Muscle of back (tissue), 13 donors: ENCODE measurements around the gene ST8SIA5. TPM values are rescaled to one million over a fixed set of nuclear protein-coding genes. Genes with fewer than 3 reads are reported as not detected.
"Not testable (repeated sequence)": the region's sequence is repeated elsewhere in the genome, so short reads cannot be mapped to it uniquely, and the experiment has no call there.

Source experiments
- DNase-seq, 3 donors: peaks; one replicate each; pipeline versions ENCODE4 v3.0.0 to v3.0.0-alpha.2; 2013
- long read RNA-seq, 9 donors: transcript quantifications; one replicate each; lab custom pipeline, GENCODE V29; 2026
- polyA plus RNA-seq, 10 donors: library from polyadenylated mRNA; unstranded; fragments of 120-200 nt; gene quantifications; one replicate each; pipeline ENCODE4 v1.2.1, GENCODE V29; 2013; ENCODE audit not compliant: insufficient read length in 10 of 10

Gene ST8SIA5
- polyA plus RNA-seq: 1 to 10 TPM; 3.4 to 7.6 (median 6.4) TPM
- long read RNA-seq, donor 1: 0 reads
- long read RNA-seq, donor 2: 0 reads
- long read RNA-seq, donor 3: 0 reads
- long read RNA-seq, donor 4, partial matches to known transcripts: 0 of 1 reads
- long read RNA-seq, donor 4, other reads (novel, unspliced or antisense): 0 of 1 reads
- long read RNA-seq, donor 5, partial matches to known transcripts: 0 of 1 reads
- long read RNA-seq, donor 5, other reads (novel, unspliced or antisense): 0 of 1 reads
- long read RNA-seq, donor 6: 0 reads
- long read RNA-seq, donor 7: 0 reads
- long read RNA-seq, donor 8: 0 reads
- long read RNA-seq, donor 9: 0 reads

GRCh38 chr18:46756559-46757201 lies at the start of gene ST8SIA5:
TSS of gene ST8SIA5 (minus strand) at chr18:46757053. CDS start at chr18:46756508, 545 bp downstream.
- peak in 1 of 3 donors; percentile 31 for DNase-seq

- not testable (repeated sequence) for DNase-seq
Observed at GRCh38 chr18:46795945-46796344, 39.1 kb upstream of the ST8SIA5 start.

- no peak for DNase-seq
Observed at GRCh38 chr18:46794607-46795006, 37.8 kb upstream of the ST8SIA5 start.

GRCh38 chr18:46793565-46793964 lies 36.7 kb upstream of the ST8SIA5 start:
- no peak for DNase-seq

- DNase-seq: no peak
Observed at GRCh38 chr18:46789088-46789487, 32.2 kb upstream of the ST8SIA5 start.

GRCh38 chr18:46787674-46788073 lies 30.8 kb upstream of the ST8SIA5 start:
- no peak for DNase-seq

- DNase-seq: no peak
Observed at GRCh38 chr18:46772357-46772756, 15.5 kb upstream of the ST8SIA5 start.

GRCh38 chr18:46771141-46771540 lies 14.3 kb upstream of the ST8SIA5 start:
- peak in 1 of 3 donors; percentile 20 for DNase-seq

- no peak for DNase-seq
Observed at GRCh38 chr18:46770708-46771107, 13.9 kb upstream of the ST8SIA5 start.

- DNase-seq: no peak
Observed at GRCh38 chr18:46768166-46768921, 11.5 kb upstream of the ST8SIA5 start.

- DNase-seq: no peak
Observed at GRCh38 chr18:46767217-46767616, 10.4 kb upstream of the ST8SIA5 start.

GRCh38 chr18:46764586-46764985 lies 7.7 kb upstream of the ST8SIA5 start:
- DNase-seq: no peak

- peak in 1 of 3 donors; percentile 14 for DNase-seq
Observed at GRCh38 chr18:46761059-46761769, 4.4 kb upstream of the ST8SIA5 start.

- DNase-seq: peak in 1 of 3 donors; percentile 8
Observed at GRCh38 chr18:46759890-46760289, 3.0 kb upstream of the ST8SIA5 start.

- DNase-seq: peak in 1 of 3 donors; percentile 30
Observed at GRCh38 chr18:46756025-46756558, 761 bp downstream of the ST8SIA5 start.

GRCh38 chr18:46755315-46756024 lies 1.4 kb downstream of the ST8SIA5 start:
- DNase-seq: peak in 1 of 3 donors; percentile 20

GRCh38 chr18:46754661-46755292 lies 2.1 kb downstream of the ST8SIA5 start:
- peak in 1 of 3 donors; percentile 26 for DNase-seq

- no peak for DNase-seq
Observed at GRCh38 chr18:46754188-46754587, 2.7 kb downstream of the ST8SIA5 start.

GRCh38 chr18:46751882-46752281 lies 5.0 kb downstream of the ST8SIA5 start:
- no peak for DNase-seq

GRCh38 chr18:46750626-46751025 lies 6.2 kb downstream of the ST8SIA5 start:
- no peak for DNase-seq
